GM23338 (cell line): Measurements from ENCODE around the gene GK2. TPM values are rescaled to one million over a fixed set of nuclear protein-coding genes. Genes with fewer than 3 reads are reported as not detected.

Experiments used
- polyA plus RNA-seq: library from polyadenylated mRNA; unstranded; fragments of >200 nt; fragmentation: Nextera tagmentation; extraction: Ambion mirVana; gene quantifications from 2 replicates; pipeline ENCODE4 v1.2.1, GENCODE V29; 2016
- total RNA-seq: library from RNA; depleted of rRNA; stranded (reverse); fragments of >200 nt; shearing (Covaris generic); gene quantifications from 2 replicates; pipeline ENCODE4 v1.2.3, GENCODE V29; 2014; rRNA removed

The GK2 gene
- total and polyA plus RNA-seq, 2 experiments from 2014 or later: not detected

Other genes with a start within 250 kb of the GK2 start
- not detected in 2 replicates for gene NAA11, start 82.2 kb downstream of the GK2 start, total RNA-seq
- not detected in 2 replicates for gene NAA11, start 82.2 kb downstream of the GK2 start, polyA plus RNA-seq